Measurements from ENCODE around the gene AQP6. TPM values are rescaled to one million over a fixed set of nuclear protein-coding genes. Genes with fewer than 3 reads are reported as not detected.

Gene AQP6
- total RNA-seq, 1 donor from 2014 or later, result 0.21 TPM

DNA sequence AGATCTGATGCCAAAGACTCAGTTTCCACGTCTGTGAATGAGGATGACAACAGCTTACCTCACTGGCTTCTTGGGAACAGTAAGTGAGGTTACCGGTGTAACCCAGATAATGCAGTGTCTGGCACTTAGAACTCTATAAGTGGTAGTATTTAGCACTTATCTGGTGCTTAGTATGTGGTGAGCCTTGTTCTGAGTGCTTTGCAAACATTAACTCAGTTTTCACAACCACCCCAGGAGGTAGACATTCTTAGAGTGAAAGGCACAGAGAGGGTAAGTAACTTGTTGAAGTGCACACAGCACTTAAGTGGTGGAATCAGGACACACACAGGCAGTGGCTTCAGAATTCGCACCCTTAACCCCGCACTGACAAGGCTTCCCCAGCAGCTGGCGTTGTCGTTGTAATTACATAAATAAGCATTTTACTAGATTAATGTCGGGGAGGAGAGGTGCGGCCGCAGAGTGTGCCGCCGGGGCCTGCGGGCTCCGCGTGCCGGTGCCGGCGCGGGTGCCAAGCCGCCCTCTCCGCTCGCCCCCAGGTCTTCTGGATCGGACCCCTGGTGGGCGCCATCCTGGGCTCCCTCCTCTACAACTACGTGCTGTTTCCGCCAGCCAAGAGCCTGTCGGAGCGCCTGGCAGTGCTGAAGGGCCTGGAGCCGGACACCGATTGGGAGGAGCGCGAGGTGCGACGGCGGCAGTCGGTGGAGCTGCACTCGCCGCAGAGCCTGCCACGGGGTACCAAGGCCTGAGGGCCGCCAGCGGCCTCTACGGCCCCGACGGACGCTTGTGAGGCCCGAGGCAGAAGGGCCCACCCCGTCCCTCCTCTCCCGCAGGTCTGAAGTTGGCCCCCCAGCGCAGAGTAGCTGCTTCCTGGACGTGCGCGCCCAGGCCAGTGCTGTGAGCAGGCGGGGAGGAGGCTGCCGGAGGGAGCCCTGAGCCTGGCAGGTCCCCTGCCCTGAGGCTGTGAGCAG is 17.6 kb upstream of the AQP6 start:
- no peak for DNase-seq (ENCODE audit: low read depth, low spot score)
- Mint-ChIP-seq H3K4me3 (no peak overlapping the region), H3K4me1 (peaks cover 20% of the 10 kb centered on the region), H3K36me3 (ENCODE audit: low read depth) (no peaks in the 10 kb centered on the region), H3K27me3 (ENCODE audit: low read depth) (peaks cover 13% of the 10 kb centered on the region), H3K27ac (ENCODE audit: unreplicated experiment) (no peak overlapping the region), H3K9me3 (no peaks in the 10 kb centered on the region)
- TF ChIP-seq, protein P1, sequence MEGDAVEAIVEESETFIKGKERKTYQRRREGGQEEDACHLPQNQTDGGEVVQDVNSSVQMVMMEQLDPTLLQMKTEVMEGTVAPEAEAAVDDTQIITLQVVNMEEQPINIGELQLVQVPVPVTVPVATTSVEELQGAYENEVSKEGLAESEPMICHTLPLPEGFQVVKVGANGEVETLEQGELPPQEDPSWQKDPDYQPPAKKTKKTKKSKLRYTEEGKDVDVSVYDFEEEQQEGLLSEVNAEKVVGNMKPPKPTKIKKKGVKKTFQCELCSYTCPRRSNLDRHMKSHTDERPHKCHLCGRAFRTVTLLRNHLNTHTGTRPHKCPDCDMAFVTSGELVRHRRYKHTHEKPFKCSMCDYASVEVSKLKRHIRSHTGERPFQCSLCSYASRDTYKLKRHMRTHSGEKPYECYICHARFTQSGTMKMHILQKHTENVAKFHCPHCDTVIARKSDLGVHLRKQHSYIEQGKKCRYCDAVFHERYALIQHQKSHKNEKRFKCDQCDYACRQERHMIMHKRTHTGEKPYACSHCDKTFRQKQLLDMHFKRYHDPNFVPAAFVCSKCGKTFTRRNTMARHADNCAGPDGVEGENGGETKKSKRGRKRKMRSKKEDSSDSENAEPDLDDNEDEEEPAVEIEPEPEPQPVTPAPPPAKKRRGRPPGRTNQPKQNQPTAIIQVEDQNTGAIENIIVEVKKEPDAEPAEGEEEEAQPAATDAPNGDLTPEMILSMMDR (conservative IDR thresholded peaks at IDR 0.05), result no peak

DNA sequence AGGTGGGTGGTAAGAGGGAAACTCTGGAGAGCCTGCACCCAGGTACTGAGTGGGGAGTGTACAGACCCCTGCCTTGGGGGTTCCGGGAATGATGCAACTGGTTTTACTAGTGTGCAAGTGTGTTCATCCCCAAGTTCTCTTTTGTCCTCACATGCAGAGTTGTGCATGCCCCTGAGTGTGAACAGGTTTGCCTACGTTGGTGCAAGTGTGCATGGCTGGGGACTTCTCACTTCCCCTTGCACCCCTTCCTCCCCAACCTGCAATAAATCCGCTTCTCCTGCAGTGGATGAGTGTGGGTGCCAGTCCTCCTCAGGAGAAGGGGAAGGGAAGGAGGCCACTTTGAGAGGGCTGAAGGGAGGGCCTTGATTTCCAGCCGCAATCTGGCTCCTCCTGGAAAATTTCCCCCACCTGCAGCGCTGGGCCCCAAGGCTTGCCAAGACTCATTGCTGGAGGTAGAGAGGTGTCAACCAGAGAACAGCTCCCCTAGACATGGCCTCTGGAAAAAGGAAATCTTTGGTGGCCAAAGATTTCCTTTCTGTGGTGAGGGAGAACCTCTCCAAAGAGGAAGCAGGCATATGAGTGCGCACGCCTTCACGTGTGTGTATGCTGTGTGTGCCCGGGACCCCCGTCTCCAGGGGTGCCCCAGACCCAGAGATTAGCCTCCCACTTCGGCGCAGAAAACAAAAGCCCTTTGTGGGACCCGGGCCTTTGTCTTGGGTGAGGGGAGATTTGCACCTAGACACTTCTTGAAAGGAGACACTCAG is 16.7 kb upstream of the AQP6 start:
- H3K27ac Mint-ChIP-seq (ENCODE audit: unreplicated experiment), result no peak overlapping the region
- H3K9me3 Mint-ChIP-seq, result no peaks in the 10 kb centered on the region
- no peak for DNase-seq (ENCODE audit: low read depth, low spot score)
- peaks cover 27% of the 10 kb centered on the region for H3K4me1 Mint-ChIP-seq
- H3K4me3 Mint-ChIP-seq, result no peak overlapping the region
- TF ChIP-seq, protein P1 (conservative IDR thresholded peaks at IDR 0.05), result no peak
- H3K36me3 Mint-ChIP-seq (ENCODE audit: low read depth), result no peaks in the 10 kb centered on the region
- H3K27me3 Mint-ChIP-seq (ENCODE audit: low read depth), result peaks cover 21% of the 10 kb centered on the region

DNA sequence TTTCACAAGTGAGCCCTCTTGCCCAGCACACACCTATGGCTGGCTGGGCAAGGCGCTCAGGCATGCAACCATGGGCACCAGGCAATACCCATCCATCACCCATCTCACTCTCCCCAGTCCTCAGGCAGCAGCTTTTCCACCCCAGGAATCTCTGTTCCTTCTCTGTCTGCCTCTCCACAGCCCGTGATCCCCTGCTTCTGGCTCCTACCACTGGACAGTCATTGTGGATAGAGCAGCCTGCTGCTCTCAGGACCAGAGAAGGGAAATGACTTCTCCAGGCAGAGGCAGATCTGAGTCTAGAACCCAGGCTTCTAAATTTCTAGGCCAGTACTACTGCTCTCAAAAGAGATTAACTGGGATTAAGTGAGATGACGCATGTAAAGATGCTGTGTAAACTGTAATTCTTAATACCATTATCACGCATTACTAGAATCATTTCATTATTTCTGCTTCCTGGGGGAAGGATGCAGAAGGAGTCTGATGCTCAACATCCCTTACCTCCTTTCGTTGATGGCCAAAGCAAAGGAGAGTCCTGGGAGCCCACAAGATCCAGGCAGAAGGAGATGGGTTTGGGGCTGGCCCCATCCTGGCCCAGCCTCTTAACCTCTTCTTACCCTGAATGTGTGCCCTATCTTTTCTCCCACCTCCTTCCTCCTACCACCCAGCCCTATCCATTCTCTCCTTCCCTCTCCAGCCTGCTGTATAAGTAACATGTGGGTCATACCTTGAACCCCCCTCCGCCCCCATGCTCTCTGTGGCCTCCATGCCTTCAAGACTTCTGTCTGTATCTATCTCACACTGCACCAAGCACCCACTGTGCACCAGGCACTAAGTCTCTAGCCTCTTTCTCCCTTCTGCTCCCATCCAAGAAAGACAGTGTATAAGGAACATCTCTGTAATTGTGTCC is 15.8 kb upstream of the AQP6 start:
- Mint-ChIP-seq H3K4me3 (no peak overlapping the region), H3K4me1 (peaks cover 27% of the 10 kb centered on the region), H3K27ac (ENCODE audit: unreplicated experiment) (no peak overlapping the region), H3K9me3 (no peaks in the 10 kb centered on the region), H3K27me3 (ENCODE audit: low read depth) (peaks cover 22% of the 10 kb centered on the region), H3K36me3 (ENCODE audit: low read depth) (no peaks in the 10 kb centered on the region)
- DNase-seq (ENCODE audit: low read depth, low spot score), result no peak
- TF ChIP-seq, protein P1 (conservative IDR thresholded peaks at IDR 0.05), result no peak

DNA sequence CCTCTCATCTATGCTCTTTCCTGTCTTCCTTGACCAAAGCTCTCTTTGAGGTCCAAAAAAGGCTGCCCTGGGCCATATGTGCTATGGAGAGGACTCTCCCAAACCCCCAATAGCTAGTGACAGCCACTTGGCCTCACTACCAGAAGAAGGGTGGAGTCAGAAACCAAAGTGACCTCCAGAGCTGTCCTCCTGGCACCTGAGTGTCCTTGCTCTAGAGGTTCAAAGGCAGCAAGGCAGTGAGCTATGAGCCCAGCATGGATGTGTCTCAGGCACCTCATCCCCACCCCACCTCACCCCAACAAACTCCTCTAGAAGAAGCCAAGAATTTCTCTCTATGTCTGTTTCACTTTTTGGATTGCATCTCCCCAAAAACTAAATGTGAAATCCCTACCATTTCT is 15.2 kb upstream of the AQP6 start:
- H3K36me3 Mint-ChIP-seq (ENCODE audit: low read depth), result no peaks in the 10 kb centered on the region
- H3K9me3 Mint-ChIP-seq, result no peaks in the 10 kb centered on the region
- H3K27ac Mint-ChIP-seq (ENCODE audit: unreplicated experiment), result no peak overlapping the region
- peaks cover 27% of the 10 kb centered on the region for H3K4me1 Mint-ChIP-seq
- peaks cover 26% of the 10 kb centered on the region for H3K27me3 Mint-ChIP-seq (ENCODE audit: low read depth)
- no peak for DNase-seq (ENCODE audit: low read depth, low spot score)
- no peak overlapping the region for H3K4me3 Mint-ChIP-seq
- TF ChIP-seq, protein P1 (conservative IDR thresholded peaks at IDR 0.05), result no peak

All from neural crest cell (in vitro differentiated cells).